LNCAP (cell line): ENCODE measurements around the gene WIPI1.

Experiments used
- CTCF ChIP-seq: fragments of 450-650 bp; IDR thresholded peaks from 2 replicates; pipeline ENCODE4 v1.5.1; 2017; ENCODE audit warnings: mild to moderate bottlenecking

The WIPI1 gene

DNA sequence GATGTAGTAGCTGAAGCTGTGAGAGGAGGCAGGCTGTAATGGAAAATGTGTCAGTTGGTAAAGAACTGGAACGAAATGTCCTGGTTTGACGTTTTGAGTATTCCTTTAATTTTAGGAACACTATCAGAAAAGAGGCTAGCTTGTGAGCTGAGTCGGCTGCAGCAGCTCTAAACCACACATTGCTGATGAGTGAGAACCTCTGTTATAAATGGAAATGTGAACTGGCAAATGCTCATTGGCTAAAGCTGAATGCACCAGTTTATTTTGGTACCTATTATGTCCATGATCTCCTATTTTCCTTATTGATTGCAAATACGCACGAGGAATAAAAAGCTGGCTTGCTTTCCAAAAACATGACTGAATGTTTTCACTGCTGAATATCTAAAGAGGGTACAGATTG is 11.0 kb upstream of the WIPI1 start:
- no peak for TF ChIP-seq CTCF

DNA sequence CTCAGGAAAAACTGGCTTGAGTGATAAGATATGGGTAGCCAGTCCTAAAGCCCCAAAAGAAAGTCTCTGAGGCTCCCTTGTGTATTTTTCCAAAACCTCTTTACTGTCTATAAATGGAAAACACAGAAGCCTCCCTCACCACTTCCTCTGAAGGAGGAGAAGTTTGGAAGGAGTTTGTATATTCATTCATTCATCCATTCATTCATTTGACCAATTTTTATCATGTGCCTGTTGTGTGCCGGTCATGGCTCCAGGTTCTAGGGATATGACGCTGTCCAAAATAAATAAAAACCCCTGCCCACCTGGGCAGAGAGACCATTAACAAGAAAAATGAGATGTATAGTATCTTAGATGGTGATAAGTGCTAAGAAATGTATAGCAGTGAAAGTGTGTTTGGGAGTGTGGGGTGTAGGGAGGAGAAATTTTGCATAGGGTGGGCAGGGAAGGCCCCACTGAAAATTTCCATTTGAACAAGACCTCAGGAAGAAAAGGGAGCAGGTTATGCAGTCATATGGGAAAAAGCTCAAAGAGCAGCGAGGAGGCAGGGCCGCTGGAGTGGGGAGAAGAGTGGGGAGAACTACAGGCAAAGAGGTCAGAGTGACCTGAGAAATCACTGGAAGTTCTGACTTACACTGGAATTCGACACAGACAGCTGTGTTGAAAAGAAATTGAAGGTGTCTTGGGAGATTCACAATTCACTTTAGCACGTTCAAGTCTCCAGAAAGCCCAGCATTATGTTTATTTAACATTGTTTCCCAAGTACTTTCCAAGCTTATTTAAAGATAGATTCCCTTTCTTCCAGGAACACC is 6.1 kb upstream of the WIPI1 start:
- TF ChIP-seq CTCF = 0 out of 2 replicates have a peak, but pooled peaks have one; percentile 18

DNA sequence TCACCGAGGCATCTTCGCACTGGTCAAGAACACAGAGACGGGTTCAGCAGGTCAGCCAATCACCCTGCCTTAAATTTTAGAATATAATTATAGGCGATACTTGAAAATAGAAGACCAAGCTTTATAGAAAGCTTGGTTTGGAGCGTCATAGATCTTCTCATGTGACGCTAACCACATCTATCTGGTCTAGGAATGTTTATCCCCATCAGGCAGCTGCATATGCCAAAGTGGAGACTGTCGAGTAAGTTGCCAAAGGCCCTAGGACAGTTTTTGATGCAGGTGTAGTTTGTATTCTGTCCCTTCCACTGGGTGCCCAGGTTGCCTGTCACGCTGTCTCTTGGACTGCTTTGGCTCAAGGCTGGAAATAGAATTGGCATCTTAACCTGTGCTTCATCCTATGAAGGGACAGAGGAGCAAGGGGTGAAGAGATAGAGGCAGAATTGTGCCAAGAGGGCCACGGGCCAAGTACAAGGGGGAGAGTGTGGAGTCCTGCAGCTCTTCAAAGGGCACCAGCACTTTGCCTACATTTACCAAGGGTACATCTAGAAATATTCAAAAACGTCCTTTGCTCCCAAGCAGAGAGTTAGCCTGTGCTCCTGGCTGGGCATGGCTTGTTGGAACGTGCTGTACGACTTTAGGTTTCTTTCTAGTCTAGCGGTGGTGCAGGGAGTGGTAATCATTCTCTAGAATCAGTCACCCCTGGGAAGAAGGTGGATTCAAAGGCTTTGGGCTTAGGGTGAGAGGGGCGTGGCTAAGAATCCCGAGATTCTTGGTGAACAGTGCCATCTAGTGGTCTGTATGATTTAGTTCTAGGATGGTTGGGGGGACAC is 5.3 kb upstream of the WIPI1 start:
- peak; percentile 66 for TF ChIP-seq CTCF

DNA sequence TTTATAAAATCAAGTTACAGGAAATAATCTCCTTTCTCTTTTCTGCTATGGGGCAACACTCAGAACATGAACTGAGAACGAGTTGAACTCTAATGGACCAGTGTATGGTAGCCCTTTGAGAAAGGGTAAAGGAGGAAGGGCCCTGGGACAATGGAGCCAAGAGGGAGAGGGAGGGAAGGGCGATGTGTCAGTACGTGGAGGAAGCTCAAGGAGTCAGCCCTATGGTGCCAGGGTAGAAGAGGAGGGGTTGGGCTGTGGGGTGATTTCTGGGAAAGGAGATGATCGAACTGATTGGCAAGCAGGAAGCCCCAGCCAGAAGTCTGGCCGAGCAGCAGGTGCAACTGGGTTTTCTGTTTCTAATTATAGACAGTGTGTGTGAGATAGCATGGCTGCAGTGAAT is 4.3 kb upstream of the WIPI1 start:
- no peak for TF ChIP-seq CTCF

DNA sequence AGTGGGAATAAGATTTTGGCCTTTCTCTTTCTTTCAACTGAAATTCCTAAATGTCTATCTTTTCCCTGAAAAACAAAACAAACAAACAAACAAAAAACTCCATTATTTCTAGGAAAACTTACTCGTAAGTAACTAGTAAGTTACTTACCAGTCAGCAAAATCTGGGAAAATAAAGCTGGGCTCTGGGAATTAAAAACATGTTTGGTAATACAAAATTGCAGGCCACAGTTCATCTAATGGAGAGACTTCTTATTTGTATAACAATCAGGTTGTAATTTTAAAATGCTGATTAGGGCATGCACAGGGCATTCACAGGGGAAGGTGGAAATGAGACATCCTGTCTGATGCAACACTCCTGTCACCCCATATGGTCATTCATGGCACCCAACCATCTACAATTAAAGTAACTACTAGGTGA is 3.8 kb upstream of the WIPI1 start:
- no peak for TF ChIP-seq CTCF

- no peak for TF ChIP-seq CTCF
These were observed 3.4 kb upstream of the WIPI1 start for GRCh38 chr17:68460715-68461114.

DNA sequence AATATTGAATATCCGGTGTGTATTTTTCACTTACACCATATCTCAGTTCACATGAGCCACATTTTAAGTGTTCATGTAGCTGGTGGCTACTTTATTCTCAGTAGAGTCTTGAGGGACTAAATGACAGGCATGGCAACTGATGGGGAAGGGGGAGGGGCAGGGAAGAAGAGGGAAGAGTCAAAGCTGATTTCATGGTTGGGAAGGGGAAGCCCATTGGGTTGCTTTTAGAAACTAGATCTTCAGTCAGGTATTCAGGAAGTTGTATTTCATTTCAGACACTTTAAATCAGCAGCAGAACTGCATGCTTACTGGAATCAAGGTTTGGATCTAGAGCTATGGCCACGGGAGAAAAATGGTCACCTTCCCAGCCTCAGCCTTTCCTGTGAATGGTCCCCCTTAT is 2.9 kb upstream of the WIPI1 start:
- TF ChIP-seq CTCF = no peak
